HepG2 (cell line): ENCODE results near the gene COPZ1.

Source experiments
- CBFB ChIP-seq: sonication (generic); formaldehyde crosslinking; IDR thresholded peaks from 2 replicates; pipeline ENCODE4 v1.4.0; 2020; ENCODE audit warnings: missing genetic modification reagents
- CTCF ChIP-seq: sonication (generic); formaldehyde crosslinking; IDR thresholded peaks from 2 replicates; pipeline ENCODE4 v1.5.0; 2020; ENCODE audit warnings: mild to moderate bottlenecking, missing genetic modification reagents, moderate library complexity
- NFRKB ChIP-seq: fragments of 450-650 bp; IDR thresholded peaks from 2 replicates; pipeline ENCODE4 v1.6.1; 2017
- POLR2A ChIP-seq, 2 experiments: IDR thresholded peaks; 2 replicates each; pipeline ENCODE4 v1.6.1; 2011; ENCODE audit warnings: low read depth in 2 of 2, low read length in 2 of 2, mild to moderate bottlenecking in 1 of 2, moderate library complexity in 1 of 2; ENCODE audit not compliant: insufficient read depth in 1 of 2
- RFX5 ChIP-seq: IDR thresholded peaks from 2 replicates; pipeline ENCODE4 v1.6.1; 2011; ENCODE audit warnings: low read depth, low read length, improper control_type of control experiment
- SIX4 ChIP-seq: sonication (generic); formaldehyde crosslinking; IDR thresholded peaks from 2 replicates; pipeline ENCODE4 v1.4.0; 2020; ENCODE audit warnings: missing genetic modification reagents
- ZNF138 ChIP-seq: sonication (generic); formaldehyde crosslinking; IDR thresholded peaks from 2 replicates; pipeline ENCODE4 v1.5.0; 2020; ENCODE audit warnings: mild to moderate bottlenecking, low read depth, missing genetic modification reagents
- TF ChIP-seq, protein P1 (sequence below): IDR thresholded peaks from 2 replicates; pipeline ENCODE4 v1.6.1; 2012; ENCODE audit warnings: inconsistent platforms
- TF ChIP-seq, protein P2 (sequence below): sonication (generic); formaldehyde crosslinking; IDR thresholded peaks from 2 replicates; pipeline ENCODE4 v1.9.0; 2021; ENCODE audit warnings: mild to moderate bottlenecking, missing genetic modification reagents

- no peak for TF ChIP-seq RFX5
- TF ChIP-seq CTCF (CRISPR knock-in tag), result no peak
- TF ChIP-seq NFRKB, result no peak
- TF ChIP-seq SIX4 (CRISPR knock-in tag), result no peak
- no peak for TF ChIP-seq CBFB (CRISPR knock-in tag)
- TF ChIP-seq POLR2A (IDR thresholded peaks at IDR 0.05; ENCODE audit: insufficient read depth in 1 of 2, low read depth in 2 of 2, low read length in 2 of 2), result no peak
- no peak for TF ChIP-seq ZNF138 (CRISPR knock-in tag)
- TF ChIP-seq, protein P1, sequence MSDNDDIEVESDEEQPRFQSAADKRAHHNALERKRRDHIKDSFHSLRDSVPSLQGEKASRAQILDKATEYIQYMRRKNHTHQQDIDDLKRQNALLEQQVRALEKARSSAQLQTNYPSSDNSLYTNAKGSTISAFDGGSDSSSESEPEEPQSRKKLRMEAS, result no peak
- TF ChIP-seq, protein P2, sequence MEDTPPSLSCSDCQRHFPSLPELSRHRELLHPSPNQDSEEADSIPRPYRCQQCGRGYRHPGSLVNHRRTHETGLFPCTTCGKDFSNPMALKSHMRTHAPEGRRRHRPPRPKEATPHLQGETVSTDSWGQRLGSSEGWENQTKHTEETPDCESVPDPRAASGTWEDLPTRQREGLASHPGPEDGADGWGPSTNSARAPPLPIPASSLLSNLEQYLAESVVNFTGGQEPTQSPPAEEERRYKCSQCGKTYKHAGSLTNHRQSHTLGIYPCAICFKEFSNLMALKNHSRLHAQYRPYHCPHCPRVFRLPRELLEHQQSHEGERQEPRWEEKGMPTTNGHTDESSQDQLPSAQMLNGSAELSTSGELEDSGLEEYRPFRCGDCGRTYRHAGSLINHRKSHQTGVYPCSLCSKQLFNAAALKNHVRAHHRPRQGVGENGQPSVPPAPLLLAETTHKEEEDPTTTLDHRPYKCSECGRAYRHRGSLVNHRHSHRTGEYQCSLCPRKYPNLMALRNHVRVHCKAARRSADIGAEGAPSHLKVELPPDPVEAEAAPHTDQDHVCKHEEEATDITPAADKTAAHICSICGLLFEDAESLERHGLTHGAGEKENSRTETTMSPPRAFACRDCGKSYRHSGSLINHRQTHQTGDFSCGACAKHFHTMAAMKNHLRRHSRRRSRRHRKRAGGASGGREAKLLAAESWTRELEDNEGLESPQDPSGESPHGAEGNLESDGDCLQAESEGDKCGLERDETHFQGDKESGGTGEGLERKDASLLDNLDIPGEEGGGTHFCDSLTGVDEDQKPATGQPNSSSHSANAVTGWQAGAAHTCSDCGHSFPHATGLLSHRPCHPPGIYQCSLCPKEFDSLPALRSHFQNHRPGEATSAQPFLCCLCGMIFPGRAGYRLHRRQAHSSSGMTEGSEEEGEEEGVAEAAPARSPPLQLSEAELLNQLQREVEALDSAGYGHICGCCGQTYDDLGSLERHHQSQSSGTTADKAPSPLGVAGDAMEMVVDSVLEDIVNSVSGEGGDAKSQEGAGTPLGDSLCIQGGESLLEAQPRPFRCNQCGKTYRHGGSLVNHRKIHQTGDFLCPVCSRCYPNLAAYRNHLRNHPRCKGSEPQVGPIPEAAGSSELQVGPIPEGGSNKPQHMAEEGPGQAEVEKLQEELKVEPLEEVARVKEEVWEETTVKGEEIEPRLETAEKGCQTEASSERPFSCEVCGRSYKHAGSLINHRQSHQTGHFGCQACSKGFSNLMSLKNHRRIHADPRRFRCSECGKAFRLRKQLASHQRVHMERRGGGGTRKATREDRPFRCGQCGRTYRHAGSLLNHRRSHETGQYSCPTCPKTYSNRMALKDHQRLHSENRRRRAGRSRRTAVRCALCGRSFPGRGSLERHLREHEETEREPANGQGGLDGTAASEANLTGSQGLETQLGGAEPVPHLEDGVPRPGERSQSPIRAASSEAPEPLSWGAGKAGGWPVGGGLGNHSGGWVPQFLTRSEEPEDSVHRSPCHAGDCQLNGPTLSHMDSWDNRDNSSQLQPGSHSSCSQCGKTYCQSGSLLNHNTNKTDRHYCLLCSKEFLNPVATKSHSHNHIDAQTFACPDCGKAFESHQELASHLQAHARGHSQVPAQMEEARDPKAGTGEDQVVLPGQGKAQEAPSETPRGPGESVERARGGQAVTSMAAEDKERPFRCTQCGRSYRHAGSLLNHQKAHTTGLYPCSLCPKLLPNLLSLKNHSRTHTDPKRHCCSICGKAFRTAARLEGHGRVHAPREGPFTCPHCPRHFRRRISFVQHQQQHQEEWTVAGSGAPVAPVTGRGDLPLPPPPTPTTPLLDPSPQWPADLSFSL, result no peak
These were observed 30.3 kb downstream of the COPZ1 start for GRCh38 chr12:54355104-54355815.
